H9 (cell line): ENCODE measurements around the gene GRHL3. TPM values are rescaled to one million over a fixed set of nuclear protein-coding genes. Genes with fewer than 3 reads are reported as not detected.

Source experiments
- DNase-seq: peaks from one replicate; pipeline ENCODE4 v3.0.0-alpha.2; 2017
- H2AFZ ChIP-seq: one replicate; pipeline ENCODE4 v1.6.1; 2013; ENCODE audit warnings: mild to moderate bottlenecking, low read length, control low read depth, moderate library complexity
- H2AK5ac ChIP-seq: 2 replicates; pipeline ENCODE4 v1.6.1; 2013; ENCODE audit warnings: low read length, control low read depth, mixed read lengths; ENCODE audit not compliant: insufficient read length
- H2BK120ac ChIP-seq: one replicate; pipeline ENCODE4 v1.6.1; 2013; ENCODE audit warnings: low read depth, mild to moderate bottlenecking, low read length, control low read depth, inconsistent platforms; ENCODE audit not compliant: poor library complexity, severe bottlenecking
- H2BK12ac ChIP-seq: 2 replicates; pipeline ENCODE4 v1.6.1; 2013; ENCODE audit warnings: low read length, control low read depth, mixed read lengths, low read depth; ENCODE audit not compliant: insufficient read length
- H2BK15ac ChIP-seq: 2 replicates; pipeline ENCODE4 v1.6.1; 2013; ENCODE audit warnings: low read depth, low read length, control low read depth
- H2BK20ac ChIP-seq: one replicate; pipeline ENCODE4 v1.6.1; 2013; ENCODE audit warnings: low read depth, mild to moderate bottlenecking, low read length, control low read depth, inconsistent platforms; ENCODE audit not compliant: poor library complexity, severe bottlenecking
- H2BK5ac ChIP-seq: 2 replicates; pipeline ENCODE4 v1.6.1; 2013; ENCODE audit warnings: low read length, control low read depth, mixed read lengths; ENCODE audit not compliant: insufficient read length
- H3K14ac ChIP-seq: 2 replicates; pipeline ENCODE4 v1.6.1; 2013; ENCODE audit warnings: low read length, control low read depth; ENCODE audit not compliant: insufficient read depth
- H3K18ac ChIP-seq: 2 replicates; pipeline ENCODE4 v1.6.1; 2013; ENCODE audit warnings: low read depth, mild to moderate bottlenecking, mixed read lengths, low read length, control low read depth; ENCODE audit not compliant: insufficient read length
- H3K23ac ChIP-seq: 2 replicates; pipeline ENCODE4 v1.6.1; 2013; ENCODE audit warnings: low read length, control low read depth, mixed read lengths, low read depth; ENCODE audit not compliant: insufficient read length
- H3K23me2 ChIP-seq: 2 replicates; pipeline ENCODE4 v1.6.1; 2013; ENCODE audit warnings: low read depth, mild to moderate bottlenecking, mixed read lengths, low read length, control low read depth; ENCODE audit not compliant: insufficient read length, poor library complexity, severe bottlenecking
- H3K27ac ChIP-seq: 2 replicates; pipeline ENCODE4 v1.5.1; 2013; ENCODE audit warnings: low read length, control low read depth, mixed read lengths, low read depth; ENCODE audit not compliant: insufficient read length
- H3K27me3 ChIP-seq: 2 replicates; pipeline ENCODE4 v1.6.1; 2013; ENCODE audit warnings: low read length, control low read depth, inconsistent platforms; ENCODE audit not compliant: insufficient read depth
- H3K4ac ChIP-seq: 2 replicates; pipeline ENCODE4 v1.6.1; 2013; ENCODE audit warnings: low read depth, mild to moderate bottlenecking, control low read depth, inconsistent platforms, low read length, moderate library complexity
- H3K4me1 ChIP-seq: 2 replicates; pipeline ENCODE4 v1.6.1; 2013; ENCODE audit warnings: low read length, control low read depth, inconsistent platforms; ENCODE audit not compliant: insufficient read depth
- H3K4me2 ChIP-seq: 2 replicates; pipeline ENCODE4 v1.6.1; 2013; ENCODE audit warnings: low read length, control low read depth, mixed read lengths; ENCODE audit not compliant: insufficient read length, insufficient read depth
- H3K56ac ChIP-seq: 2 replicates; pipeline ENCODE4 v1.6.1; 2013; ENCODE audit warnings: low read depth, mild to moderate bottlenecking, mixed read lengths, low read length, control low read depth; ENCODE audit not compliant: insufficient read length
- H3K79me1 ChIP-seq: 2 replicates; pipeline ENCODE4 v1.6.1; 2013; ENCODE audit warnings: low read depth, mild to moderate bottlenecking, moderate library complexity, low read length, control low read depth, inconsistent platforms; ENCODE audit not compliant: insufficient read depth, poor library complexity, severe bottlenecking
- H3K79me2 ChIP-seq: 2 replicates; pipeline ENCODE4 v1.6.1; 2013; ENCODE audit warnings: low read length, control low read depth, inconsistent platforms; ENCODE audit not compliant: insufficient read depth
- H3K9ac ChIP-seq: 2 replicates; pipeline ENCODE4 v1.6.1; 2013; ENCODE audit warnings: low read length, control low read depth, mixed read lengths; ENCODE audit not compliant: insufficient read length; ENCODE audit errors: extremely low read depth
- H3K9me3 ChIP-seq: one replicate; pipeline ENCODE4 v1.6.1; 2013; ENCODE audit warnings: low read depth, low read length, inconsistent platforms; ENCODE audit not compliant: control insufficient read depth
- H3T11ph ChIP-seq: one replicate; pipeline ENCODE4 v1.6.1; 2013; ENCODE audit warnings: mild to moderate bottlenecking, low read length, control low read depth, inconsistent platforms
- H4K20me1 ChIP-seq: one replicate; pipeline ENCODE4 v1.6.1; 2013; ENCODE audit not compliant: control insufficient read depth, insufficient read length, insufficient read depth
- H4K5ac ChIP-seq: 2 replicates; pipeline ENCODE4 v1.6.1; 2013; ENCODE audit warnings: low read depth, mild to moderate bottlenecking, mixed read lengths, low read length, control low read depth; ENCODE audit not compliant: insufficient read length
- H4K8ac ChIP-seq: replicated peaks from 2 replicates; pipeline ENCODE4 v1.6.1; 2013; ENCODE audit warnings: low read length, control low read depth, mixed read lengths, low read depth; ENCODE audit not compliant: insufficient read length
- H4K91ac ChIP-seq: 2 replicates; pipeline ENCODE4 v1.6.1; 2013; ENCODE audit warnings: low read depth, mild to moderate bottlenecking, moderate library complexity, mixed read lengths, low read length, control low read depth; ENCODE audit not compliant: insufficient read length
- H3K27ac Mint-ChIP-seq, 3 experiments: 2 replicates in 2 of 3; 3 replicates in 1 of 3; pipeline ENCODE4 v1.8.0; 2020 to 2021; ENCODE audit warnings: mixed read lengths in 3 of 3, mild to moderate bottlenecking in 1 of 3, moderate library complexity in 1 of 3
- H3K27me3 Mint-ChIP-seq: 2 replicates; pipeline ENCODE4 v1.8.0; 2021; ENCODE audit warnings: low read depth, mild to moderate bottlenecking, moderate library complexity, mixed read lengths
- H3K36me3 Mint-ChIP-seq, 3 experiments: 2 replicates in 2 of 3; 3 replicates in 1 of 3; pipeline ENCODE4 v1.8.0; 2020 to 2021; ENCODE audit warnings: low read depth in 3 of 3, mixed read lengths in 3 of 3; ENCODE audit not compliant: insufficient read depth in 1 of 3
- H3K4me1 Mint-ChIP-seq, 2 experiments: 2 replicates each; pipeline ENCODE4 v1.8.0; 2020; ENCODE audit warnings: mixed read lengths in 2 of 2
- H3K4me3 Mint-ChIP-seq, 2 experiments: 2 replicates in 1 of 2; 3 replicates in 1 of 2; pipeline ENCODE4 v1.8.0; 2020 to 2021; ENCODE audit warnings: mild to moderate bottlenecking in 2 of 2, mixed read lengths in 2 of 2, moderate library complexity in 1 of 2
- H3K9me3 Mint-ChIP-seq, 2 experiments: 2 replicates in 1 of 2; 3 replicates in 1 of 2; pipeline ENCODE4 v1.8.0; 2020; ENCODE audit warnings: mild to moderate bottlenecking in 2 of 2, mixed read lengths in 2 of 2, moderate library complexity in 1 of 2
- CTCF ChIP-seq: fragments of 200-600 bp; sonication (generic); conservative IDR thresholded peaks from 3 replicates; pipeline ENCODE4 v1.8.0; 2021; ENCODE audit warnings: antibody characterized with exemption, mild to moderate bottlenecking
- WGBS: extraction: QIAGEN DNeasy Blood & Tissue Kit; methylation state at CpG from one replicate; pipeline ENCODE4 v1.1.7; 2013; ENCODE audit warnings: missing lambda C conversion rate, low lambda C conversion rate, mixed read lengths; ENCODE audit not compliant: insufficient read length; ENCODE audit errors: extremely low coverage; 5-methylcytosine and 5-hydroxymethylcytosine counted together
- total RNA-seq: library from RNA; stranded (reverse); gene quantifications from 2 replicates; pipeline ENCODE4 v1.2.1, GENCODE V29; 2021

The GRHL3 gene
- total RNA-seq, 1 experiment from 2014 or later, result 3.5 TPM

- no peaks in the 10 kb centered on the region for H3K23me2 ChIP-seq
- H3K23ac ChIP-seq, result no peak overlapping the region
- H2BK120ac ChIP-seq, result no peak overlapping the region
- Mint-ChIP-seq H3K27ac (no peak overlapping the region), H3K4me1 (peaks cover 41 to 45% of the 10 kb centered on the region in 2 experiments), H3K27me3 (peaks cover 10% of the 10 kb centered on the region), H3K4me3 (no peak overlapping the region), H3K36me3 (no peaks in the 10 kb centered on the region), H3K9me3 (no peaks in the 10 kb centered on the region)
- no peak overlapping the region for H4K91ac ChIP-seq
- H3K9ac ChIP-seq, result no peak overlapping the region
- H3K79me2 ChIP-seq, result no peaks in the 10 kb centered on the region
- H2BK12ac ChIP-seq, result no peak overlapping the region
- H3K79me1 ChIP-seq, result no peaks in the 10 kb centered on the region
- H3K27ac ChIP-seq, result no peak overlapping the region
- DNase-seq, result no peak
- no CpG with 5 or more reads among the region's 8 CpGs for WGBS
- no peak overlapping the region for H3K18ac ChIP-seq
- H3K4me1 ChIP-seq, result peaks cover 7% of the 10 kb centered on the region
- no peak overlapping the region for H2AK5ac ChIP-seq
- no peaks in the 10 kb centered on the region for H4K20me1 ChIP-seq
- H3K27me3 ChIP-seq, result no peaks in the 10 kb centered on the region
- no peak overlapping the region for H2BK5ac ChIP-seq
- H2BK20ac ChIP-seq, result no peak overlapping the region
- H2AFZ ChIP-seq, result no peak overlapping the region
- H3K56ac ChIP-seq, result no peak overlapping the region
- H3K4ac ChIP-seq, result no peak overlapping the region
- H2BK15ac ChIP-seq, result no peak overlapping the region
- no peak overlapping the region for H4K5ac ChIP-seq
- H3K4me2 ChIP-seq, result no peak overlapping the region
- H3K14ac ChIP-seq, result no peak overlapping the region
- no peak for TF ChIP-seq CTCF
- no peak overlapping the region for H3T11ph ChIP-seq
- no peak overlapping the region for H4K8ac ChIP-seq
- no peaks in the 10 kb centered on the region for H3K9me3 ChIP-seq
These were observed 28.1 kb upstream of the GRHL3 start for GRCh38 chr1:24290933-24291487.
